Liver (tissue), 9 donors: ENCODE measurements around the gene DIPK1B. TPM values are rescaled to one million over a fixed set of nuclear protein-coding genes. Genes with fewer than 3 reads are reported as not detected.

Experiments used
- DNase-seq: peaks from one replicate; pipeline ENCODE4 v3.0.0-alpha.2; 2017; ENCODE audit warnings: low spot score
- H3K27ac ChIP-seq, 2 donors: one replicate each; pipeline ENCODE4 v1.7.0; 2013; ENCODE audit warnings: inconsistent platforms in 2 of 2, low read length in 2 of 2, control low read depth in 1 of 2, low read depth in 1 of 2, mild to moderate bottlenecking in 1 of 2
- H3K27me3 ChIP-seq, 4 donors: one replicate each; pipeline versions ENCODE4 v1.6.1 to v1.7.0; 2013; ENCODE audit warnings: low read length in 3 of 4, inconsistent platforms in 1 of 4, mild to moderate bottlenecking in 1 of 4, moderate library complexity in 1 of 4; ENCODE audit not compliant: control insufficient read depth in 4 of 4, insufficient read depth in 4 of 4
- H3K36me3 ChIP-seq, 4 donors: one replicate each; pipeline versions ENCODE4 v1.6.1 to v1.7.0; 2013; ENCODE audit warnings: low read length in 3 of 4, mild to moderate bottlenecking in 3 of 4, low read depth in 1 of 4, moderate library complexity in 1 of 4; ENCODE audit not compliant: control insufficient read depth in 4 of 4, insufficient read depth in 3 of 4
- H3K4me1 ChIP-seq, 4 donors: one replicate each; pipeline versions ENCODE4 v1.6.1 to v1.7.0; 2013; ENCODE audit warnings: low read length in 3 of 4, mild to moderate bottlenecking in 3 of 4, moderate library complexity in 1 of 4; ENCODE audit not compliant: control insufficient read depth in 4 of 4, insufficient read depth in 4 of 4
- H3K4me3 ChIP-seq, 3 donors: one replicate each; pipeline versions ENCODE4 v1.6.1 to v1.7.0; 2013; ENCODE audit warnings: low read length in 3 of 3, control low read depth in 1 of 3, low read depth in 1 of 3, mild to moderate bottlenecking in 1 of 3
- H3K9ac ChIP-seq, 2 donors: one replicate each; pipeline ENCODE4 v1.7.0; 2013; ENCODE audit warnings: low read length in 2 of 2, mild to moderate bottlenecking in 2 of 2, moderate library complexity in 2 of 2, control low read depth in 1 of 2, low read depth in 1 of 2
- H3K9me3 ChIP-seq, 4 donors: one replicate each; pipeline versions ENCODE4 v1.6.1 to v1.7.0; 2013; ENCODE audit warnings: low read length in 3 of 4; ENCODE audit not compliant: control insufficient read depth in 4 of 4
- ATF3 ChIP-seq: IDR thresholded peaks from 2 replicates; pipeline ENCODE4 v1.6.1; 2016; ENCODE audit warnings: antibody characterized with exemption
- CTCF ChIP-seq: fragments of 150-350 bp; IDR thresholded peaks from 2 replicates; pipeline ENCODE4 v1.5.1; 2017; ENCODE audit warnings: improper control_type of control experiment, low read depth, low read length; ENCODE audit not compliant: missing input control
- EGR1 ChIP-seq, 2 donors: IDR thresholded peaks; 2 replicates each; pipeline ENCODE4 v1.6.1; 2016 to 2018; ENCODE audit warnings: antibody characterized with exemption in 2 of 2, low read depth in 2 of 2
- FOXA1 ChIP-seq: IDR thresholded peaks from 2 replicates; pipeline ENCODE4 v1.6.1; 2016; ENCODE audit warnings: antibody characterized with exemption
- FOXA2 ChIP-seq: IDR thresholded peaks from 2 replicates; pipeline ENCODE4 v1.6.1; 2016; ENCODE audit warnings: antibody characterized with exemption
- GABPA ChIP-seq, 2 donors: IDR thresholded peaks in 1 of 2; conservative IDR thresholded peaks in 1 of 2; 2 replicates each; pipeline ENCODE4 v1.6.1; 2016; ENCODE audit warnings: antibody characterized with exemption in 2 of 2, mild to moderate bottlenecking in 1 of 2, moderate library complexity in 1 of 2
- HNF4A ChIP-seq, 2 donors: conservative IDR thresholded peaks; 2 replicates each; pipeline ENCODE4 v1.6.1; 2016; ENCODE audit warnings: antibody characterized with exemption in 2 of 2, mild to moderate bottlenecking in 2 of 2
- HNF4G ChIP-seq: IDR thresholded peaks from 2 replicates; pipeline ENCODE4 v1.6.1; 2016; ENCODE audit warnings: antibody characterized with exemption
- JUND ChIP-seq, 2 donors: IDR thresholded peaks; 2 replicates each; pipeline ENCODE4 v1.6.1; 2016; ENCODE audit warnings: antibody characterized with exemption in 2 of 2
- MAX ChIP-seq: IDR thresholded peaks from 2 replicates; pipeline ENCODE4 v1.6.1; 2016; ENCODE audit warnings: antibody characterized with exemption
- NR2F2 ChIP-seq: IDR thresholded peaks from 2 replicates; pipeline ENCODE4 v1.6.1; 2016; ENCODE audit warnings: antibody characterized with exemption
- RAD21 ChIP-seq, 2 donors: IDR thresholded peaks; 2 replicates each; pipeline ENCODE4 v1.6.1; 2016; ENCODE audit warnings: antibody characterized with exemption in 2 of 2, mild to moderate bottlenecking in 2 of 2
- REST ChIP-seq: IDR thresholded peaks from 2 replicates; pipeline ENCODE4 v1.6.1; 2016; ENCODE audit warnings: antibody characterized with exemption, mild to moderate bottlenecking
- RXRA ChIP-seq, 2 donors: IDR thresholded peaks; 2 replicates each; pipeline ENCODE4 v1.6.1; 2017 to 2018; ENCODE audit warnings: antibody characterized with exemption in 2 of 2, mild to moderate bottlenecking in 1 of 2
- SP1 ChIP-seq: IDR thresholded peaks from 2 replicates; pipeline ENCODE4 v1.6.1; 2018; ENCODE audit warnings: antibody characterized with exemption, mild to moderate bottlenecking
- TAF1 ChIP-seq: conservative IDR thresholded peaks from 2 replicates; pipeline ENCODE4 v1.6.1; 2016; ENCODE audit warnings: antibody characterized with exemption, mild to moderate bottlenecking
- YY1 ChIP-seq: IDR thresholded peaks from 2 replicates; pipeline ENCODE4 v1.6.1; 2016; ENCODE audit warnings: antibody characterized with exemption, mild to moderate bottlenecking
- ZBTB33 ChIP-seq: IDR thresholded peaks from 2 replicates; pipeline ENCODE4 v1.6.1; 2016; ENCODE audit warnings: antibody characterized with exemption
- WGBS: extraction: QIAGEN DNeasy Blood & Tissue Kit; methylation state at CpG from one replicate; pipeline ENCODE4 v1.1.7; 2013; 5-methylcytosine and 5-hydroxymethylcytosine counted together
- polyA plus RNA-seq, 2 donors: library from polyadenylated mRNA; stranded (reverse) in 1 of 2; unstranded in 1 of 2; fragments of 200-250 nt in 1 of 2; fragments of >200 nt in 1 of 2; fragmentation: Nextera tagmentation in 1 of 2; extraction: Ambion mirVana in 1 of 2; gene quantifications; one replicate each; pipeline versions ENCODE4 v1.2.1 to v1.2.3, GENCODE V29; 2013 to 2015
- total RNA-seq, 2 donors: library from RNA; depleted of rRNA; stranded (reverse); fragments of >200 nt; gene quantifications; one replicate each; pipeline ENCODE4 v1.2.3, GENCODE V29; 2014
- donor health status: healthy.
- donor health status: healthy.
- donor health status: healthy.
- donor health status: healthy.
- donor health status: healthy.

Gene DIPK1B
- total and polyA plus RNA-seq, 4 donors, result 2.3 to 19.7 (median 5.2) TPM

- Histone ChIP-seq H3K4me1 (peaks cover 4 to 10% (median 6%) of the 10 kb centered on the region in 4 donors), H3K27ac (no peak overlapping the region), H3K9ac (no peak overlapping the region), H3K4me3 (no peak overlapping the region), H3K9me3 (no peaks in the 10 kb centered on the region), H3K27me3 (no peaks in the 10 kb centered on the region), H3K36me3 (no peaks in the 10 kb centered on the region)
- 95% methylated on average over 22 of the region's 22 CpGs for WGBS
- no peak for TF ChIP-seq ZBTB33
- TF ChIP-seq JUND (IDR thresholded peaks at IDR 0.05), result no peak
- TF ChIP-seq FOXA1, result no peak
- no peak for TF ChIP-seq SP1
- no peak for DNase-seq
These were observed 4.4 kb upstream of the DIPK1B start for GRCh38 chr9:136707849-136708517.

- Histone ChIP-seq H3K4me3 (no peak overlapping the region), H3K4me1 (peaks cover 4 to 19% (median 13%) of the 10 kb centered on the region in 4 donors), H3K27me3 (no peaks in the 10 kb centered on the region), H3K9ac (no peak overlapping the region), H3K27ac (no peak overlapping the region), H3K36me3 (no peaks in the 10 kb centered on the region), H3K9me3 (no peaks in the 10 kb centered on the region)
- TF ChIP-seq MAX (no peak), TAF1 (no peak), EGR1 (IDR thresholded peaks at IDR 0.05; ENCODE audit: low read depth in 2 of 2) (no peak), GABPA (IDR thresholded peaks at IDR 0.05 in 1 of 2, conservative IDR thresholded peaks at IDR 0.05 in 1 of 2) (no peak), REST (no peak), RAD21 (IDR thresholded peaks at IDR 0.05) (no peak), ATF3 (no peak), JUND (IDR thresholded peaks at IDR 0.05) (no peak), FOXA2 (no peak), NR2F2 (no peak), HNF4A (conservative IDR thresholded peaks at IDR 0.05) (no peak), CTCF (no peak), YY1 (no peak), HNF4G (no peak), RXRA (IDR thresholded peaks at IDR 0.05) (no peak), SP1 (no peak)
- DNase-seq, result no peak
- WGBS, result 93% methylated on average over 24 of the region's 24 CpGs
These were observed 2.8 kb upstream of the DIPK1B start for GRCh38 chr9:136709454-136710109.
